Measurements from ENCODE around the gene CDKN2C.
"Not testable (repeated sequence)": the region's sequence is repeated elsewhere in the genome, so short reads cannot be mapped to it uniquely, and the experiment has no call there.

CDKN2C gene

GRCh38 chr1:50981741-50982140 lies 11.7 kb downstream of the CDKN2C start:
- DNase-seq, result no peak

DNA sequence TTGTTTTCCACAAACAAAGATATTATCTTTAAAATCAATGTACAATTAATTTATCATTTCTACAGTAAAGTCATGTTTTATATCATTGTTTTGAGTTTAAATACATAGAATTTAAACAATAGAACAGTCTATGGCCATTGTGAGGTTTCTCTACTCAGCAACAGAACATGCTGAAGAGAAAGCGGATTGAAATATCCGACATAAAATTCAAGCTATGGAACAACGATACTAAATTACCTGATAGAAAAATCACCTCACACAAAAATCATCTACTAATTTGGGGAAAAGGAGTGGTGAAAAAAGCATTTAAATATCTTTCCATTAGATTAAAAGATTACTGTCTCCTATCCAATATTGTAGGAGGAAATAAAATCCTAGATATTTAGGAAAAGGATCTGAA lies 12.6 kb downstream of the CDKN2C start:
- DNase-seq, result no peak

DNA sequence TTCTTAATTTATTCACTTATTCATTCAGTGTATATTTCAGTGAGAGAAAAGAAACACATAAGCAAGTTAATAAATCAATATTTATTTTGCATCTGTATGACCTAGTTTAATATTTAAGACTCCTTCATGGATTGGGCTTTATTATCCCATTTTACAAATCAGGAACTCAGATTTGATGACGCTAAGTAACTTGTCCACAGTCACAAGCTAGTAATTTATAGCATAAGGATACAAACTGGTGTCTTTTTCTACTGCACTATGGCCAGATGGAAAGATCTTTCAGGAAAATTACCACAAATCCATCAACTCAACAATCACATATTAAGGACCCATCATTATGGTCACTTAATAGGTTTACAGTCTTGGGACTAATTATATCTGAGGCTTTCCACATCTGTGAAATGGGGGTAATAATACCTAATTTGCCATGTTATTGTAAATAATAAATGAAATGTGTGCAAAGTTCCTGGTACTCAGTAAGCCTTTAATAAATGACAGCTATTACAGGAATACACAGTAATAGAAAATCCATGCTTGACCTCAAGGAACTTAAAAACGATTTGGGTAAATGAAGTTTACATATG lies 13.3 kb downstream of the CDKN2C start:
- no peak for DNase-seq

DNA sequence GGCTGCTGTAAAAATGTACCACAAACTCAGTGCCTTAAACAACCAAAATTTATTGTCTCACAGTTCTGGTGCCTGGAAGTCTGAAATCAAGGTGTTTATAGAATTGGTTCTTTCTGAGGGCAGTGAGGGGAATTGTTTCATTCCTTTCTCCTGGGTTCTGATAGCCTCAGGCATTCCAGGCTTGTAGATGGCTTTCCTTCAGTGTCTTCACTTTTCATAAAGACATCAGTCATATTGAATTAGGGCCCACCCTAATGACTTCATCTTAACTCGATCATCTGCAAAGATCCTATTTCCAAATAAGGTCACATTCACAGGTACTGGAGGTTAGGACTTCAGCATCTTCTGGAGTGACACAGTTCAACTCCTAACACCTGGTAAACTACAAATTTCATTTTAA lies 15.0 kb downstream of the CDKN2C start:
- no peak for DNase-seq

GRCh38 chr1:50986653-50987052 lies 16.6 kb downstream of the CDKN2C start:
- no peak for DNase-seq

DNA sequence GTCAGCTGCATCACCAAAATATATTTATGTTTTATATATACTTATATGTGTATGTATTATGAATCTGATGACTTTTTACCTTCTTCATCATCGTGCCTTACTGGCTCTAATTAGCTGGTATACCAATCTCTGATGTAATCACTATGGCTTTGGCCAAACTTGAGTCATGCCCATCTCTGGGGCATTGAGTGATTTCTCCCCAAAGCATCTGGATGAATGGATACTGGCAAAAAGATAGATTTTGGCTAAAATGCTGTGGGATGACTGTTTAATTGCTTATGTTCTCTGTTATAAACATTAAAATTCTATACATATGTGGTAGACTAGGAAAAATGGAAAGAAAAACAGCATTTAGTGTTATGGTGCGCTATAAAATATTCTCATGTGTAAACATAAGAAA lies 19.6 kb downstream of the CDKN2C start:
- no peak for DNase-seq

DNA sequence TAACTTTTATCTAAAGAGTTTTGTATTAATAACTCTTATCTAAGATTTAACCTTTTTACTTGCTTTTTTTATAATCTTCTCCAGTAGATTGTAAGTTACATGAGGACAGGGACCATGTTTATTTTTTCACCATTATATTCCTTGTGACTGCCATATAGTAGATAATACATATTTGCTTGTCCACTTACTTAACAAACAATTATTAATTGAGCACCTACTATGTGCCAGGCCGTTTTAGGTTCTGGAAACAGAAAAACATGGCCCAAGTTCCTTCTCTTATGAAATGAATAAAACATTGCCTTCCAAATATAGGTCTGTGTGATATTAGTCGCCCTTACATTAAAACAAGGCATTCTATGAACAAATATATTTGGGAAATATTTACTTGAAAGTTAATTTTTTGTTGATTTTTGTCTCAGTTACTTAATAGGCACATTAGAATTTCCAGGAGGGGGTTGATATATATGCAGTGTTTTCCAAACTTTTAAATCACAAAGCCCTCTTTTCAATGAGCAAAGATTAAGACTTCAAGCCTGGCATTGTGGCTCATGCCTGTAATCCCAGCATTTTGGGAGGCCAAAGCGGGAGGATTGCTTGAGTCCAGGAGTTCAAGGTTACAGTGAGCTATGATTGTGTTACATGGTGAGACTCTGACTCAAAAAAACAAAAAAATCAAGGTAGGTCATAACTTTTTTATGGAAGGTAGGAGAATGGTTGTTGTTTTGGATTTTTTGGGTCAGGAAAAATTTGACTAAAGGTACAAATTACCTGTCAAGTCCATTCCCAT lies 22.7 kb downstream of the CDKN2C start:
- DNase-seq, result no peak

GRCh38 chr1:50993645-50994044 lies 23.6 kb downstream of the CDKN2C start:
- no peak for DNase-seq

DNA sequence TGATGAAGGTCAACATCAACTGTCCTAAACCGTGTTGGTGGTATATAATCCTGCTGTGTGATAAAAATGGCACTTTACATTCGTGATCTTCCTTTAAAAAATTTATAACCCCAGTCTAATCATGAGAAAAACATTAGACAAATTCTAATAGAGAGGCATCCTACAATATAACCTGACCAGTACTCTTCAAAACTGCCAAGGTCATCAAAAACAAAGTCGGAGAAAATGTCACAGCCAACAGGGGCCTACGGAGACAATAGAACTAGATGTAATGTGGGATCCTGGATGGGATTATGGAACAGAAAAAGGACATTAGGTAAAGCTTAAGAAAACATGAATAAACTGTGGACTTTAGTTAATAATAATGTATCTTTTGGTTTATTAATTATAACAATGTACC lies 25.0 kb downstream of the CDKN2C start:
- DNase-seq, result no peak

DNA sequence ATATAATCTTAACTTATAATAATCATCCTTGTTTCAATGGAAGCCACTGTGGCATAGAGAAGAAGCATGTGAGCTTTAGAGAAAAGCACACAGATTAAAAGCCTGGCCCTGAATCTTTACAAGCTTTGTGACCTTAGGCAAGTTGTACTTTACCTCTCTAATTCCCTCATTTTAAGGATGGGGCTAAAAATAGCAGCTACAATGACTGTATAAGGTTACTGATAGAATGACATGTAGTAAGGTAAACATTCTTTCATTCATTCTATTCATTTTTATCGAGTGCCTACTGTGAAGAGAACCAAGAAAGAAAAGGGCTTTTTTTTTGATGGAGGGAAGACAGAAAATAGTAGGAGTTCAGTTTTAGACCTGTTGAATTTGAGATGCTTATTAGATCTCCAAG lies 25.6 kb downstream of the CDKN2C start:
- no peak for DNase-seq

- no peak for DNase-seq
These were observed 26.0 kb downstream of the CDKN2C start for GRCh38 chr1:50996083-50996482.

DNA sequence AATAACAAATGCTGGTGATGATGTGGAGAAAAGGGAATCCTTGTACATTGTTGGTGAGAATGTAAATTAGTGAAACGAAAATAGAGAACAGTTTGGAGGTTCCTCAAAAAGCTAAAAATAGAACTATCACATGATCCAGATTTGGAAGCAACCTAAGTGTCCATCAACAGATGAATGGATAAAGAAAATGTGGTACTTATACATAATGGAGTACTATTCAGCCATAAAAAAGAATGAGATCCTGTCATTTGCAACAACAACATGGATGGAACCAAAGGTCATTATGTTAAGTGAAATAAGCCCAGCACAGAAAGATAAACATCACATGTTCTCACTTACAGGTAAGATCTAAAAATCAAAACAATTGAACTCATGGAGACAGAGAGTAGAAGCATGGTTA lies 29.3 kb downstream of the CDKN2C start:
- DNase-seq, result not testable (repeated sequence)

- DNase-seq, result no peak
These were observed 30.1 kb downstream of the CDKN2C start for GRCh38 chr1:51000160-51000559.

DNA sequence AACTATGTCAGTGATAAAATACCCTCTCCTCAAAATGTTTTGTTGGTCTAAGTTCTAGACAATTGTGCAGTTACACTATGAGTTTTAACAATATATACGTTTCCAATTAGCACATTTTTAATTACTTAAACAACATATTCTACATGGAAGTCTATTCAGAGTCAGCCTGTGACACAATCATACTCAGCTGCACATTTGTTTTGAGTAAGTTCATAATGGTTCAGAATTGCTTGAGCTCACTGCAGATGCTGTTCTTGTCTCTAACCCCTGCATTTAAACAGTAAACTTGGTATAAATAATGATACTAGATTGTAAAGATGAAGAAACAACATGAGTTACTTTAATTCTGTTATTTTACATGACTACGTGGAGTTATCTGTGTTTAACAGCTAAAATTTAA lies 30.6 kb downstream of the CDKN2C start:
- no peak for DNase-seq

- DNase-seq, result no peak
These were observed 32.5 kb downstream of the CDKN2C start for GRCh38 chr1:51002516-51002915.

GRCh38 chr1:51005549-51005948 lies 35.5 kb downstream of the CDKN2C start:
- DNase-seq, result not testable (repeated sequence)

GRCh38 chr1:51009381-51009780 lies 39.3 kb downstream of the CDKN2C start:
- no peak for DNase-seq

GRCh38 chr1:51014878-51015277 lies 44.8 kb downstream of the CDKN2C start:
- DNase-seq, result no peak

- DNase-seq, result no peak
These were observed 49.8 kb downstream of the CDKN2C start for GRCh38 chr1:51019811-51020210.
